ENCODE data around the gene HDAC9.

The HDAC9 gene

GRCh38 chr7:18558503-18558902 is 63.0 kb downstream of the HDAC9 start:
- no peak for DNase-seq

- DNase-seq: no peak
These were observed 63.4 kb downstream of the HDAC9 start for GRCh38 chr7:18558910-18559309.

GRCh38 chr7:18559756-18560155 is 64.2 kb downstream of the HDAC9 start:
- DNase-seq: no peak

GRCh38 chr7:18564779-18565178 is 69.2 kb downstream of the HDAC9 start:
- DNase-seq: no peak

GRCh38 chr7:18565337-18565736 is 69.8 kb downstream of the HDAC9 start:
- DNase-seq: no peak

- no peak for DNase-seq
These were observed 70.7 kb downstream of the HDAC9 start for GRCh38 chr7:18566205-18566604.

- peak in 2 of 3 donors; percentile 10 to 22 for DNase-seq
These were observed 71.3 kb downstream of the HDAC9 start for GRCh38 chr7:18566829-18567228.

GRCh38 chr7:18570441-18570840 is 74.9 kb downstream of the HDAC9 start:
- no peak for DNase-seq

- peak; percentile 31 to 63 (median 58) for DNase-seq
These were observed 75.4 kb downstream of the HDAC9 start for GRCh38 chr7:18570890-18571478.

- DNase-seq: peak; percentile 38 to 87 (median 78)
These were observed 76.6 kb downstream of the HDAC9 start for GRCh38 chr7:18572154-18572553.

GRCh38 chr7:18572885-18573284 is 77.3 kb downstream of the HDAC9 start:
- DNase-seq: no peak

- no peak for DNase-seq
These were observed 78.1 kb downstream of the HDAC9 start for GRCh38 chr7:18573410-18574234.

GRCh38 chr7:18574235-18574540 is 78.6 kb downstream of the HDAC9 start:
- DNase-seq: no peak

GRCh38 chr7:18574676-18575075 is 79.1 kb downstream of the HDAC9 start:
- no peak for DNase-seq

- no peak for DNase-seq
These were observed 80.3 kb downstream of the HDAC9 start for GRCh38 chr7:18575622-18576572.

- no peak for DNase-seq
These were observed 81.7 kb downstream of the HDAC9 start for GRCh38 chr7:18577096-18577771.

- no peak for DNase-seq
These were observed 84.1 kb downstream of the HDAC9 start for GRCh38 chr7:18579698-18580097.

GRCh38 chr7:18580950-18581349 is 85.4 kb downstream of the HDAC9 start:
- no peak for DNase-seq

- no peak for DNase-seq
These were observed 87.8 kb downstream of the HDAC9 start for GRCh38 chr7:18583305-18583704.

- peak; percentile 28 to 54 (median 48) for DNase-seq
These were observed 94.7 kb downstream of the HDAC9 start for GRCh38 chr7:18590241-18590640.

- DNase-seq: peak; percentile 18 to 50 (median 44)
These were observed 95.3 kb downstream of the HDAC9 start for GRCh38 chr7:18590744-18591340.

- DNase-seq: no peak
These were observed 98.2 kb downstream of the HDAC9 start for GRCh38 chr7:18593602-18594279.

All from suppressor macrophage treated with lipopolysaccharide for 1 hour (primary cell).